HS-27A (cell line): ENCODE results near the gene DRC3.
"Not testable (repeated sequence)": the region's sequence is repeated elsewhere in the genome, so short reads cannot be mapped to it uniquely, and the experiment has no call there.

ENCODE experiments used
- DNase-seq: peaks from one replicate; pipeline ENCODE4 v3.0.0-alpha.2; 2012; ENCODE audit warnings: low read depth, missing footprints

The DRC3 gene

GRCh38 chr17:17941015-17941414 lies 31.6 kb upstream of the DRC3 start:
- no peak for DNase-seq

GRCh38 chr17:17942846-17943245 lies 29.8 kb upstream of the DRC3 start:
- DNase-seq: no peak

GRCh38 chr17:17943281-17943984 lies 29.2 kb upstream of the DRC3 start:
- DNase-seq: no peak

GRCh38 chr17:17944242-17944641 lies 28.4 kb upstream of the DRC3 start:
- DNase-seq: no peak

DNA sequence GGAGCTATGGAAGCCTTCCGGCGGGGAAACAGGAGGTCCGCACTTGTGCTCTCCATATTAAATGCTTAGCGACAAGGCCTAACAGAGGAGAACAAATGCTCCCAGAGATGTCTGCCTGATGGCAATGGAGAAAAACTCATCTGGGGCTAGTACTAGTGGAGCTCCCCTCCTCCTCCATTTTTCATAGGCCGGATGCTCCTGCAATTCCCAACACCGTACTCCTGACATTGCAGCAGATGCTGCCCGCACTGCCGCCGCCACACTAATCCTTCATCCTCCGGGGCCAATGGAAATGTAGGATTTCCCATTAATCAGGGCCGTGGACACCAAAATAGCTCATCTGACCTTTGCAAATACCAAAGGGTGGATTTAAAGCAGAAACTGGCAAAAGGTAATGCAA lies 27.9 kb upstream of the DRC3 start:
- DNase-seq: no peak

- DNase-seq: no peak
Observed at GRCh38 chr17:17946093-17946492, 26.6 kb upstream of the DRC3 start.

DNA sequence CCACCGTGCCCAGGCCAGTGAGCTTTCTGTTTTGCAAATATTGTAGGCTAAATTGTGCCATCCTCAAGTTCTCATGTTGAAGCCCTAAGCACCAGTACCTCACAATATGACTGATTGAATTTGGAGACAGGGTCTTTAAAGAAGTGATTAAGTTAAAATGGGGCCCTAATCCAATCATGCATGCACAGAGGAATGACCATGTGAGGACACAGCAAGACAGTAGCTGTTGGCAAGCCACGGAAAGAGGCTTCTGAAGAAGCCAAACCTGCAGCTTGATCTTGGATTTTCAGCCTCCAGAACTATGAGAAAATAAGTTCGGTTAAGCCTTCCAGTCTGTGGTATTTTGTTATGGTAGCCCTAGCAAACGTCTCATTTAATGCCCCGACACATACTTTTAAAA lies 25.4 kb upstream of the DRC3 start:
- no peak for DNase-seq

GRCh38 chr17:17947966-17948365 lies 24.7 kb upstream of the DRC3 start:
- no peak for DNase-seq

DNA sequence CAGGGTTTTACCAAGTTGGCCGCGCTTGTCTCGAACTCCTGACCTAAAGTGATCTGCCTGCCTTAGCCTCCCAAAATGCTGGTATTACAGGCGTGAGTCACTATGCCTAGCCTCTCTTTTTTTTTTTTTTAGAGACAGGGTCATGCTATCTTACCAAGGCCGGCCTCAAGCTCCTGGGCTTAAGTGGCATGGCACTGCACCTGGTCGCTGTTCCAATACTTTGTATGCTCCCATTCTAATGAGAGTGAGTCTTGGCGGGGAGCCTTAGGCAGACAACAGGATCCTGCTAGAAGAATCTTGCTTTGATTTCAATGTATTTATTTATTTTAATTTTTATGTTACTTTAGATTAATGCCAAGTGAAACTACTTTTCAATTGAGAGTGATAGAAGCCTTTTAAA lies 22.3 kb upstream of the DRC3 start:
- DNase-seq: no peak

DNA sequence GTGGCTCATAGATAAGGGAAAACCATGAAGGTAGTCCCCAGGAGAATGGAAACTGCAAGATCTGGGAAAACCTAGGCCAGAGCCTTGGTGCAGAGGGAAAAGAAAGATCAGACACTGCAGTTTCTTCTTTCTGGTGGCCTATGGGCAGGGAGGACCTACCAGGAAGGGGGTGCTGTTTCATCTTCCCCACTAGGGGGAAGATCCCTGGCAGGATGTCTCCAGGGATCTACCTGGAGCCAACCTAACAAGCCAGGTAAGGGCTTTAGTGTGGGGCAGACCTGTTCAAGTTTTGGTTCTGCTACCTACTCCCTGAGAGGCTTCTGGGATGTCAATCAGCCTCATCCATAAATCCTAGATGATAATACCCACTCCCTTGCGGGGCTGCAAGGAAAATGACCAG lies 21.9 kb upstream of the DRC3 start:
- no peak for DNase-seq

DNA sequence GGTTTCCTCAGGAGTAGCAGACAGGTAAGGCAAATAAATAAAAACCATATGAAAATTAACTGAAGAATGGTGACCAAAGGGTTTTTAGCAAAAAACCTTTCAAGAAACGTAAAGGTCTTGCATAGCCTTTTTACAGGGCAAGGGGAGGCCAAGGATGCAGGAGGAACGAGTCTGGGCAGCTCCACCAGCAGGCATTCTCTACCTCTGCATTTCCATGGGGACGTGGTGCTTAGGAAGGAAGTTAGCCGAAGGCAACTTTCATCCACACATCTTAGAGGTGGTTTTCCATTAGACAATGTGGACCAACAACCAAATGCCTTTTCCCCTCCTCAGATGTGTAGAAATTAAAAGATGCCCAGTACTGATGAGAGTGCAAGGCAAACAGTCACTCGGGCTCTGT lies 21.1 kb upstream of the DRC3 start:
- no peak for DNase-seq

DNA sequence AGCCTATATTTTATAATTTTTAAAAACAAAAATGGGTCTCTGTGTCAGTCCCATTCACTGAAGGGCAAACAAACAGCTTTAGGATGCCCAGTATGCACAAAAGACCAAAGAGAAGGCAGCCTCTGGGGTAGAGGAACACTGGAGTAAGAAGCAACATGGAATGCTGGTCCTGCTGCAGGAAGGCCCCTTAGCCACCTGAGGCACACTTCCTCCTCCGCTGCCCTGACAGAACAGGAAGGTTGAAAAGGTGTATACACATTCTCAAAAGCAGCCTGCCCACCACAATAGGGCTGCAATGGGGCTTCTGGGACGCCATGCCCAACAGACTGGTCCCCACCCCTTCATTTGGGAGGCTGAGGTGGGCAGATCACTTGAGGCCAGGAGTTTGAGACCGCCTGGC lies 20.0 kb upstream of the DRC3 start:
- DNase-seq: no peak

DNA sequence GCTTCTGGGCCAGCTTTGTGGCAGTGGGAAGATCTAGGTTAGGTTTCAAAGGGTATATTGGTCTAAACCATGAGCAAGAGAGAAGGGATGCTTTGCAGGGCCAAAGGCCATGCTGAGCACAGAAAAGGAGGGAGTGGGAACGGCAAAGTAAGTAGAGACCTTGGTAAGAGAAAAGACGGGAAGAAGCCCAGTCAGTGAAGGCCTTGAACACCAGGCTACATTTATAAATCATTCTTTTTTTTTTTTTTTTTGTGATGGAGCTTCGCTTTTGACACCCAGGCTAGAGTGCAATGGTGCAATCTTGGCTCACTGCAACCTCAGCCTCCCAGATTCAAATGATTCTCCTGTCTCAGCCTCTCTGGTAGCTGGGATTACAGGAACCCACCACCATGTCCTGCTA lies 18.6 kb upstream of the DRC3 start:
- no peak for DNase-seq

DNA sequence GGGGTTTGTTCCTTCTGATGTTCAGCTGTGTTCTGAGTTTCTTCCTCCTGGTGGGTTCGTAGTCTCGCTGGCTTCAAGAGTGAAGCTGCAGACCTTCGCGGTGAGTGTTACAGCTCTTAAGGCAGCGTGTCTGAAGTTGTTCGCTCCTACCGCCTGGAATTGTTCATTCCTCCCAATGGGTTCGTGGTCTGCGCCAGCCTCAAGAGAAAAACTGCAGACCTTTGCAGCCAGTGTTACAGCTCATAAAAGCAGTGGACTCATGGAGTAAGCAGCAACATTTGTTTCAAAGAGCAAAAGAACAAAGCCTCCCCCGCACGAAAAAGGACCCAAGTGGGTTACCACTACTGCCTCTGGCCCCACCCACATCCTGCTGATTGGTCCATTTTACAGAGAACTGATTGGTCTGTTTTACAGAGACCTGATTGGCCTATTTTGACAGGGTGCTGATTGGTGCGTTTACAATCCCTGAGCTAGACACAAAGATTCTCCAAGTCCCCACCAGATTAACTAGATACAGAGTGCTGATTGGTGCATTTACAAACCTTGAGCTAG lies 16.8 kb upstream of the DRC3 start:
- DNase-seq: not testable (repeated sequence)

DNA sequence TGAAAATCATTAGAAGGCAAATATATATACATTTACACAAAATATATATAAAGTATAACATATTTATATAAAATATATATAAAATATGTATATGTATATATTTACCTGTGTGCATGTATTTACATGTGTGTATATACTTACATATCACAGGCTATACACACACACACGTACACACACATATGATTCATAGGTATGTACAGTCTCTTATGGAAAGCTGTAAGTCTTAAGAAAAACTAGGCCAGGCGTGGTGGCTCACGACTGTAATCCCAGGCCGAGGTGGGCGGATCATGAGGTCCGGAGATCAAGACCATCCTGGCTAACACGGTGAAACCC lies 15.1 kb upstream of the DRC3 start:
- no peak for DNase-seq

- no peak for DNase-seq
Observed at GRCh38 chr17:17958982-17959381, 13.7 kb upstream of the DRC3 start.

GRCh38 chr17:17959520-17960361 lies 12.9 kb upstream of the DRC3 start:
- no peak for DNase-seq

DNA sequence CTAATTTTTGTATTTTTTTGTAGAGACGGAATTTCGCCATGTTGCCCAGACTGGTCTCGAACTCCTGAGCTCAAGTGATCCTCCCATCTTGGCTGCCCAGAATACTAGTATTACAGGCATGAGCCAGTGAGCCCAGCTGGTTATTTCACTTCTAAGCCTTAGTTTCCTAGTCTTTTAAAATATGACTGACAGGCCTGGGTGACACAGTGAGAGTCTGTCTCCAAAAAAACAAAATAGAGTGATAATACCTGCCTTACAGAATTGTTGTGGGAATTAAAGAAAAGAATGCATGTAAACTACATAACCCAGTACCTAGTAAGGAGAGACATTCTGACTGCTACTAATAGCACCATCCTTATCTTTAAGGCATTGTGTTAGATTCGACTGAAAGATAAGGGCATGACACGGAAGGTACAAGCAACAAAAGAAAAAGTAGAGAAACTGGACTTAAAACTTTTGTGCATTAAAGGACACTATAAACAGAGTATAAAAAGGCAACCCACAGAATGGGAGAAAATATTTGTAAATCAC lies 12.1 kb upstream of the DRC3 start:
- no peak for DNase-seq

DNA sequence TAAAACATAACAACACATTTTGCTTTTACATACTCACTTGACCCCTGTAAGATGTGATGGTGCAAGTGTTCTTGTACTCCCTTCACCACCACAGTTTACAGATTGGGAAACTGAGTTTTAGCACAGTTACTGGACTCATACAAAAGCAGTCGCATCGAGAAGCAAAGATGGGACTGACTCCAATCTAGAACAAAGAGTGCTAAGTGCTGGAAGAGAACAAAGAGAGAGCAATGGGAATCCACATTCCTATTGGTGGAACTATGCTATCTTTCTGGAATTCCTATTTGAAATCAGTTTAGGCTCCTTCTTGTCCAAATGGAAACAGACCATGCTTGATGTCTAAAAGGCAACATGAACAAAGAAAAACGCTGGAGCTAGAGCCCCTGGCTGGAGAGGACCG lies 9.6 kb upstream of the DRC3 start:
- no peak for DNase-seq

- no peak for DNase-seq
Observed at GRCh38 chr17:17963694-17964436, 8.8 kb upstream of the DRC3 start.

DNA sequence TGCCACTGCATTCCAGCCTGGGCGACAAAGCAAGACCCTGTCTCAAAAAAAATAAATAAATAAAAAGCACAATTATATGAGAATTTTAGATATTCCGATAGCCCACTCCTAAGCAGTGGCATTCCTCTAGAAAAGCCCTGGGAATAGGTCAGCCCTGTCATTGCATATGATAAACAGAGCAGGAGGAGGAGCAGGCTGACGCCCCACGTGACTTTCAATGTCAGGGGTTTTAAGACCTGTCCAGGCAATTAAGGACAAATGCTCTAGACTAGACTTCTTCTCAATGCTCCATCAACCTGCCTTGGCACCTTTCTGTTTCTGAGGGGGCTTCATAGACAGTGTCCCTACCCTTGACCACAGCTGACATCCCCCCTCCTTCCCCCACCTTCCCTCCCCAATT lies 8.0 kb upstream of the DRC3 start:
- no peak for DNase-seq

GRCh38 chr17:17965152-17965721 lies 7.4 kb upstream of the DRC3 start:
- no peak for DNase-seq
